IPS-20b (cell line): ENCODE data around the gene HTR6.

ENCODE experiments used
- H3K27ac ChIP-seq: one replicate; pipeline ENCODE4 v1.5.1; 2013; ENCODE audit warnings: low read length
- H3K27me3 ChIP-seq: 2 replicates; pipeline ENCODE4 v1.6.1; 2013; ENCODE audit warnings: mild to moderate bottlenecking, low read length, inconsistent platforms; ENCODE audit not compliant: insufficient read depth
- H3K36me3 ChIP-seq: 2 replicates; pipeline ENCODE4 v1.6.1; 2013; ENCODE audit warnings: low read depth, mild to moderate bottlenecking, inconsistent platforms, low read length, moderate library complexity; ENCODE audit not compliant: insufficient read depth
- H3K4me1 ChIP-seq: 2 replicates; pipeline ENCODE4 v1.6.1; 2013; ENCODE audit warnings: mild to moderate bottlenecking, control low read depth, inconsistent platforms, low read length, moderate library complexity; ENCODE audit not compliant: insufficient read depth
- H3K4me3 ChIP-seq: 2 replicates; pipeline ENCODE4 v1.5.1; 2013; ENCODE audit warnings: mild to moderate bottlenecking, low read length, inconsistent platforms
- H3K9ac ChIP-seq: 2 replicates; pipeline ENCODE4 v1.6.1; 2013; ENCODE audit warnings: low read depth, mild to moderate bottlenecking, inconsistent platforms, low read length, moderate library complexity
- H3K9me3 ChIP-seq: 2 replicates; pipeline ENCODE4 v1.6.1; 2013; ENCODE audit warnings: mild to moderate bottlenecking, low read depth, low read length, inconsistent platforms; ENCODE audit not compliant: insufficient read depth

The HTR6 gene

GRCh38 chr1:19664453-19665185 is at the start of gene HTR6:
TSS of gene HTR6 (plus strand) at chr1:19664875. CDS start at chr1:19665754, 879 bp downstream.
- Histone ChIP-seq H3K36me3 (no peaks in the 10 kb centered on the region), H3K4me1 (peaks cover under 1% of the 10 kb centered on the region; the same call in 1 of the 2 replicates), H3K9me3 (no peaks in the 10 kb centered on the region), H3K9ac (no peak within 1 kb of the TSS), H3K27ac (no peak within 1 kb of the TSS), H3K4me3 (peak within 1 kb of the TSS; percentile 46; the same call in 1 of the 2 replicates), H3K27me3 (peaks cover 83% of the 10 kb centered on the region)

- Histone ChIP-seq H3K9me3 (no peaks in the 10 kb centered on the region), H3K4me1 (peaks cover 12% of the 10 kb centered on the region), H3K36me3 (peaks cover 8% of the 10 kb centered on the region; the same call in 1 of the 2 replicates), H3K4me3 (no peak overlapping the region), H3K27me3 (no peaks in the 10 kb centered on the region), H3K27ac (no peak overlapping the region), H3K9ac (no peak overlapping the region)
Measured at GRCh38 chr1:19615438-19615837, 49.2 kb upstream of the HTR6 start.

- H3K27me3 ChIP-seq = no peaks in the 10 kb centered on the region
- peaks cover 8% of the 10 kb centered on the region; the same call in 1 of the 2 replicates for H3K36me3 ChIP-seq
- H3K9me3 ChIP-seq = no peaks in the 10 kb centered on the region
- peaks cover 12% of the 10 kb centered on the region for H3K4me1 ChIP-seq
- H3K9ac ChIP-seq = no peak overlapping the region
- no peak overlapping the region for H3K4me3 ChIP-seq
- no peak overlapping the region for H3K27ac ChIP-seq
Measured at GRCh38 chr1:19616489-19616888, 48.2 kb upstream of the HTR6 start.

GRCh38 chr1:19617376-19617775 is 47.3 kb upstream of the HTR6 start:
- Histone ChIP-seq H3K9ac (no peak overlapping the region), H3K4me3 (no peak overlapping the region), H3K4me1 (peaks cover 12% of the 10 kb centered on the region), H3K9me3 (no peaks in the 10 kb centered on the region), H3K36me3 (peaks cover 13% of the 10 kb centered on the region), H3K27me3 (no peaks in the 10 kb centered on the region), H3K27ac (no peak overlapping the region)

GRCh38 chr1:19618428-19618827 is 46.2 kb upstream of the HTR6 start:
- H3K9ac ChIP-seq = no peak overlapping the region
- H3K4me3 ChIP-seq = no peak overlapping the region
- H3K27me3 ChIP-seq = no peaks in the 10 kb centered on the region
- no peak overlapping the region for H3K27ac ChIP-seq
- peaks cover 17% of the 10 kb centered on the region for H3K36me3 ChIP-seq
- no peaks in the 10 kb centered on the region for H3K9me3 ChIP-seq
- H3K4me1 ChIP-seq = peaks cover 12% of the 10 kb centered on the region

GRCh38 chr1:19619697-19620384 is 44.8 kb upstream of the HTR6 start:
- peak overlapping the region; percentile 4; the same call in 1 of the 2 replicates for H3K4me3 ChIP-seq
- H3K36me3 ChIP-seq = peaks cover 25% of the 10 kb centered on the region
- H3K27ac ChIP-seq = peak overlapping the region; percentile 60
- H3K27me3 ChIP-seq = no peaks in the 10 kb centered on the region
- peak overlapping the region; percentile 33 for H3K9ac ChIP-seq
- peaks cover 12% of the 10 kb centered on the region for H3K4me1 ChIP-seq
- no peaks in the 10 kb centered on the region for H3K9me3 ChIP-seq

GRCh38 chr1:19620786-19621185 is 43.9 kb upstream of the HTR6 start:
- Histone ChIP-seq H3K9ac (no peak overlapping the region), H3K9me3 (no peaks in the 10 kb centered on the region), H3K4me1 (peaks cover 12% of the 10 kb centered on the region), H3K36me3 (peaks cover 30% of the 10 kb centered on the region), H3K27me3 (no peaks in the 10 kb centered on the region), H3K4me3 (no peak overlapping the region), H3K27ac (no peak overlapping the region)

- Histone ChIP-seq H3K36me3 (peaks cover 36% of the 10 kb centered on the region), H3K27ac (no peak overlapping the region), H3K4me3 (no peak overlapping the region), H3K4me1 (peaks cover 12% of the 10 kb centered on the region), H3K9ac (no peak overlapping the region), H3K9me3 (no peaks in the 10 kb centered on the region), H3K27me3 (no peaks in the 10 kb centered on the region)
Measured at GRCh38 chr1:19621274-19621950, 43.3 kb upstream of the HTR6 start.

GRCh38 chr1:19622204-19622603 is 42.5 kb upstream of the HTR6 start:
- Histone ChIP-seq H3K4me3 (no peak overlapping the region), H3K4me1 (peaks cover 12% of the 10 kb centered on the region), H3K36me3 (peaks cover 44% of the 10 kb centered on the region), H3K9ac (no peak overlapping the region), H3K27me3 (no peaks in the 10 kb centered on the region), H3K27ac (no peak overlapping the region), H3K9me3 (no peaks in the 10 kb centered on the region)

- Histone ChIP-seq H3K4me1 (peaks cover 12% of the 10 kb centered on the region), H3K27ac (no peak overlapping the region), H3K4me3 (no peak overlapping the region), H3K9me3 (no peaks in the 10 kb centered on the region), H3K27me3 (no peaks in the 10 kb centered on the region), H3K36me3 (peaks cover 51% of the 10 kb centered on the region), H3K9ac (no peak overlapping the region)
Measured at GRCh38 chr1:19623523-19623922, 41.2 kb upstream of the HTR6 start.

- H3K27me3 ChIP-seq = no peaks in the 10 kb centered on the region
- H3K36me3 ChIP-seq = peaks cover 51% of the 10 kb centered on the region
- no peak overlapping the region for H3K4me3 ChIP-seq
- peaks cover 13% of the 10 kb centered on the region for H3K4me1 ChIP-seq
- H3K9me3 ChIP-seq = no peaks in the 10 kb centered on the region
- no peak overlapping the region for H3K27ac ChIP-seq
- H3K9ac ChIP-seq = no peak overlapping the region
Measured at GRCh38 chr1:19625291-19625937, 39.3 kb upstream of the HTR6 start.
